HepG2 (cell line): ENCODE results near the gene FTSJ1. TPM values are rescaled to one million over a fixed set of nuclear protein-coding genes. Genes with fewer than 3 reads are reported as not detected.

Experiments
- ARNTL ChIP-seq: sonication (generic); formaldehyde crosslinking; IDR thresholded peaks from 2 replicates; pipeline ENCODE4 v1.4.0; 2020; ENCODE audit warnings: mild to moderate bottlenecking, missing genetic modification reagents
- CC2D1A ChIP-seq: sonication (generic); formaldehyde crosslinking; IDR thresholded peaks from 2 replicates; pipeline ENCODE4 v1.8.1; 2023; ENCODE audit warnings: mild to moderate bottlenecking, missing genetic modification reagents
- FIP1L1 ChIP-seq: fragments of 200-400 bp; formaldehyde crosslinking; IDR thresholded peaks from 2 replicates; pipeline ENCODE4 v1.6.1; 2018; ENCODE audit warnings: low read depth, mild to moderate bottlenecking, low read length, moderate library complexity, borderline replicate concordance; ENCODE audit not compliant: insufficient read depth
- GABPA ChIP-seq, 2 experiments: IDR thresholded peaks; 2 replicates each; pipeline ENCODE4 v1.6.1; 2011 to 2016; ENCODE audit warnings: low read depth in 2 of 2, low read length in 1 of 2, missing biosample characterization in 1 of 2, missing genetic modification characterization in 1 of 2
- GATAD1 ChIP-seq: IDR thresholded peaks from 2 replicates; pipeline ENCODE4 v1.6.1; 2016; ENCODE audit warnings: missing genetic modification reagents, missing compliant biosample characterization
- JARID2 ChIP-seq: sonication (generic); formaldehyde crosslinking; IDR thresholded peaks from 2 replicates; pipeline ENCODE4 v1.8.1; 2023; ENCODE audit warnings: missing genetic modification reagents, inconsistent platforms; ENCODE audit not compliant: insufficient replicate concordance
- JUNB ChIP-seq: sonication (generic); formaldehyde crosslinking; IDR thresholded peaks from 2 replicates; pipeline ENCODE4 v1.8.0; 2022; ENCODE audit warnings: missing genetic modification reagents, mild to moderate bottlenecking, borderline replicate concordance
- MAFF ChIP-seq: IDR thresholded peaks from 2 replicates; pipeline ENCODE4 v1.6.1; 2011; ENCODE audit warnings: low read depth, low read length, improper control_type of control experiment
- MAFK ChIP-seq, 2 experiments: IDR thresholded peaks in 1 of 2; conservative IDR thresholded peaks in 1 of 2; 2 replicates each; pipeline ENCODE4 v1.6.1; 2011; ENCODE audit warnings: improper control_type of control experiment in 2 of 2, low read length in 2 of 2
- RAD51 ChIP-seq: fragments of 450-650 bp; IDR thresholded peaks from 2 replicates; pipeline ENCODE4 v1.6.1; 2016; ENCODE audit warnings: borderline replicate concordance
- RARA ChIP-seq: IDR thresholded peaks from 2 replicates; pipeline ENCODE4 v1.6.1; 2016; ENCODE audit warnings: missing genetic modification reagents, missing compliant biosample characterization
- RBM22 ChIP-seq: fragments of 200-400 bp; formaldehyde crosslinking; optimal IDR thresholded peaks from 2 replicates; pipeline ENCODE3; 2017; ENCODE audit warnings: mild to moderate bottlenecking, low read length, moderate library complexity
- SAFB2 ChIP-seq: sonication (generic); formaldehyde crosslinking; IDR thresholded peaks from 2 replicates; pipeline ENCODE4 v1.5.1; 2020; ENCODE audit warnings: missing genetic modification reagents, low read depth, mild to moderate bottlenecking, borderline replicate concordance
- SMARCE1 ChIP-seq: fragments of 450-650 bp; IDR thresholded peaks from 2 replicates; pipeline ENCODE4 v1.6.1; 2017; ENCODE audit warnings: borderline replicate concordance
- SOX6 ChIP-seq, 2 experiments: fragments of 450-650 bp in 1 of 2; sonication (generic) in 1 of 2; formaldehyde crosslinking in 1 of 2; IDR thresholded peaks; 2 replicates each; pipeline versions ENCODE4 v1.4.0 to v1.6.1; 2017 to 2020; ENCODE audit warnings: antibody characterized with exemption in 1 of 2, mild to moderate bottlenecking in 1 of 2, missing genetic modification reagents in 1 of 2
- SYNCRIP ChIP-seq: fragments of 200-400 bp; formaldehyde crosslinking; IDR thresholded peaks from 2 replicates; pipeline ENCODE4 v1.6.1; 2018; ENCODE audit warnings: mild to moderate bottlenecking, low read depth, low read length; ENCODE audit not compliant: insufficient read depth
- TSC22D2 ChIP-seq: sonication (generic); formaldehyde crosslinking; IDR thresholded peaks from 2 replicates; pipeline ENCODE4 v1.5.1; 2020; ENCODE audit warnings: missing genetic modification reagents, mild to moderate bottlenecking, borderline replicate concordance
- ZNF232 ChIP-seq: sonication (generic); formaldehyde crosslinking; IDR thresholded peaks from 2 replicates; pipeline ENCODE4 v1.4.0; 2020; ENCODE audit warnings: missing genetic modification reagents, borderline replicate concordance
- ZNF333 ChIP-seq: sonication (generic); formaldehyde crosslinking; IDR thresholded peaks from 2 replicates; pipeline ENCODE4 v1.4.0; 2020; ENCODE audit warnings: mild to moderate bottlenecking, missing genetic modification reagents, borderline replicate concordance
- ZNF441 ChIP-seq: sonication (generic); formaldehyde crosslinking; IDR thresholded peaks from 2 replicates; pipeline ENCODE4 v1.7.0; 2021; ENCODE audit warnings: missing genetic modification reagents, borderline replicate concordance
- ZNF556 ChIP-seq: sonication (generic); formaldehyde crosslinking; IDR thresholded peaks from 2 replicates; pipeline ENCODE4 v1.4.0; 2020; ENCODE audit warnings: mild to moderate bottlenecking, missing genetic modification reagents, borderline replicate concordance
- ZNF567 ChIP-seq: sonication (generic); formaldehyde crosslinking; IDR thresholded peaks from 2 replicates; pipeline ENCODE4 v1.8.1; 2023; ENCODE audit warnings: mild to moderate bottlenecking, missing genetic modification reagents, borderline replicate concordance
- ZNF672 ChIP-seq: sonication (generic); formaldehyde crosslinking; IDR thresholded peaks from 2 replicates; pipeline ENCODE4 v1.8.1; 2022; ENCODE audit warnings: missing genetic modification reagents
- ZNF720 ChIP-seq: sonication (generic); formaldehyde crosslinking; IDR thresholded peaks from 2 replicates; pipeline ENCODE4 v1.4.0; 2020; ENCODE audit warnings: missing genetic modification reagents
- polyA plus RNA-seq, 8 experiments: library from polyadenylated mRNA; depleted of rRNA in 3 of 8; stranded (reverse) in 7 of 8; unstranded in 1 of 8; fragments of >200 nt; fragmentation: Illumina TruSeq in 4 of 8; extraction: Trizol in 4 of 8; gene quantifications; 2 replicates each; pipeline versions ENCODE4 v1.2.1 to v1.2.3, GENCODE V29; 2011 to 2016; ENCODE audit warnings: low read depth in 4 of 8, missing spikeins in 1 of 8, mixed read lengths in 1 of 8; ENCODE audit not compliant: insufficient read depth in 1 of 8
- total RNA-seq, 5 experiments: library from RNA; depleted of rRNA; stranded (reverse); fragments of >200 nt; fragmentation: Illumina TruSeq; extraction: Trizol; gene quantifications; 2 replicates each; pipeline ENCODE4 v1.2.3, GENCODE V29; 2016; ENCODE audit warnings: low read depth in 1 of 5
- TF ChIP-seq, protein P1 (sequence below): sonication (generic); formaldehyde crosslinking; conservative IDR thresholded peaks from 2 replicates; pipeline ENCODE4 v1.8.1; 2023; ENCODE audit warnings: missing genetic modification reagents
- TF ChIP-seq, protein P2 (sequence below): sonication (generic); formaldehyde crosslinking; IDR thresholded peaks from 2 replicates; pipeline ENCODE4 v1.4.0; 2020; ENCODE audit warnings: mild to moderate bottlenecking, missing genetic modification reagents
- TF ChIP-seq, protein P3 (sequence below): sonication (generic); formaldehyde crosslinking; IDR thresholded peaks from 2 replicates; pipeline ENCODE4 v1.4.0; 2020; ENCODE audit warnings: missing genetic modification reagents

The FTSJ1 gene
- total and polyA plus RNA-seq, 2 of the 13 experiments (the other 11 are each of a cell fraction or from before 2014, with no cell fraction given), result 30.3 to 37.9 TPM

DNA sequence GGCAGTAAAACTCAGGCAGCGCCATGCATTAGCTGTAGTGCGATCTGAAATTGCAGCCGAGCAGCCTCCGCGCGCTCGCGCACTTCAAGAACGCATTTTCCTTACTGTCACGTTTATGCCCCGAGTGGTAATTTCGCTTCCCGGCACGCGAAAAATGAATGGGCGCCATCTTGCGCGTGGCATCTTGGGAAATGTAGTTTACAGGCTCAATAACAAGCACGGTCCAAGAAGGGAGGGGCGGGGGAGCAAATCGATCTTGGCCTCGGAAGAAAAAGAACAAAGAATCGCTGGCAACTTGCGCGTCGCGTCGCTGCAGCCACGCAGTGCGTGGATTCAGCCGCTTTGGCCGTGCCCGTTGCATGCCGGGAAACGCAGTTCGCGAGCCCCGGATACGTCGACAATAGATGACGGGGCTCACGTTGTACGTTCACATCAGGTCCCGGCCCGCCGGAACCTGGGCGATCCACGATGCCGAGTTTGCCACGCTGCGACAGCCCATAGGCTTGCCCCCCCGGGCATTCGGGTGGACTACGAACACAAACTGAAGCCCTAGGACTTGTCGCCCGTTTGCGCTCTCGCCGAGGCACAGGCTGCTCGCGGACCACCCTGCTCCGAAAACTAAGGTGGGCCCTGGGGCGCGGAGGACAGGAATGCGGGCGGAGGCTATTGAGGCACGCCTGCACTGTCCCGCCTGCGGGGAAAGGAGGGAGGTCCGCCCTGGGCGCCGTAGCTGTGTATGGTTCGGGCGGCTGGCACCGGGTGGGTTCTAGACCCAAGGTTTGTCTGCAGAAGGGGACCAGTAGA is at the start of gene FTSJ1 (continued):
- TF ChIP-seq, protein P1, sequence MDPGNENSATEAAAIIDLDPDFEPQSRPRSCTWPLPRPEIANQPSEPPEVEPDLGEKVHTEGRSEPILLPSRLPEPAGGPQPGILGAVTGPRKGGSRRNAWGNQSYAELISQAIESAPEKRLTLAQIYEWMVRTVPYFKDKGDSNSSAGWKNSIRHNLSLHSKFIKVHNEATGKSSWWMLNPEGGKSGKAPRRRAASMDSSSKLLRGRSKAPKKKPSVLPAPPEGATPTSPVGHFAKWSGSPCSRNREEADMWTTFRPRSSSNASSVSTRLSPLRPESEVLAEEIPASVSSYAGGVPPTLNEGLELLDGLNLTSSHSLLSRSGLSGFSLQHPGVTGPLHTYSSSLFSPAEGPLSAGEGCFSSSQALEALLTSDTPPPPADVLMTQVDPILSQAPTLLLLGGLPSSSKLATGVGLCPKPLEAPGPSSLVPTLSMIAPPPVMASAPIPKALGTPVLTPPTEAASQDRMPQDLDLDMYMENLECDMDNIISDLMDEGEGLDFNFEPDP (CRISPR knock-in tag), result no peak
- no peak for TF ChIP-seq CC2D1A
- no peak for TF ChIP-seq JUNB
- TF ChIP-seq RBM22, result no peak
- no peak for TF ChIP-seq JARID2
- TF ChIP-seq GABPA (IDR thresholded peaks at IDR 0.05; ENCODE audit: low read depth, low read length), result no peak
- TF ChIP-seq GABPA (CRISPR knock-in tag; IDR thresholded peaks at IDR 0.05; ENCODE audit: low read depth), result peak; percentile 59
- TF ChIP-seq SOX6 (IDR thresholded peaks at IDR 0.05), result no peak
- peak; percentile 77 for TF ChIP-seq SOX6 (CRISPR knock-in tag; IDR thresholded peaks at IDR 0.05)
- no peak for TF ChIP-seq SMARCE1
- TF ChIP-seq MAFK (conservative IDR thresholded peaks at IDR 0.05 in 1 of 2, IDR thresholded peaks at IDR 0.05 in 1 of 2; ENCODE audit: low read length in 2 of 2), result no peak
- no peak for TF ChIP-seq ZNF720 (CRISPR knock-in tag)
- no peak for TF ChIP-seq ZNF441 (CRISPR knock-in tag)
- TF ChIP-seq, protein P2, sequence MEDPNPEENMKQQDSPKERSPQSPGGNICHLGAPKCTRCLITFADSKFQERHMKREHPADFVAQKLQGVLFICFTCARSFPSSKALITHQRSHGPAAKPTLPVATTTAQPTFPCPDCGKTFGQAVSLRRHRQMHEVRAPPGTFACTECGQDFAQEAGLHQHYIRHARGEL (CRISPR knock-in tag), result no peak
- no peak for TF ChIP-seq ARNTL (CRISPR knock-in tag)
- no peak for TF ChIP-seq MAFF
- TF ChIP-seq GATAD1, result peak; percentile 85
- TF ChIP-seq ZNF333 (CRISPR knock-in tag), result no peak
- TF ChIP-seq ZNF232 (CRISPR knock-in tag), result no peak
- 0 out of 2 replicates have a peak, but pooled peaks have one; percentile 48 for TF ChIP-seq ZNF556
- no peak for TF ChIP-seq RAD51
- no peak for TF ChIP-seq TSC22D2 (CRISPR knock-in tag)
- TF ChIP-seq SAFB2 (CRISPR knock-in tag), result no peak
- TF ChIP-seq SYNCRIP, result no peak
- no peak for TF ChIP-seq ZNF567 (CRISPR knock-in tag)
- TF ChIP-seq, protein P3, sequence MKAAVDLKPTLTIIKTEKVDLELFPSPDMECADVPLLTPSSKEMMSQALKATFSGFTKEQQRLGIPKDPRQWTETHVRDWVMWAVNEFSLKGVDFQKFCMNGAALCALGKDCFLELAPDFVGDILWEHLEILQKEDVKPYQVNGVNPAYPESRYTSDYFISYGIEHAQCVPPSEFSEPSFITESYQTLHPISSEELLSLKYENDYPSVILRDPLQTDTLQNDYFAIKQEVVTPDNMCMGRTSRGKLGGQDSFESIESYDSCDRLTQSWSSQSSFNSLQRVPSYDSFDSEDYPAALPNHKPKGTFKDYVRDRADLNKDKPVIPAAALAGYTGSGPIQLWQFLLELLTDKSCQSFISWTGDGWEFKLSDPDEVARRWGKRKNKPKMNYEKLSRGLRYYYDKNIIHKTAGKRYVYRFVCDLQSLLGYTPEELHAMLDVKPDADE (CRISPR knock-in tag), result no peak
- TF ChIP-seq ZNF672, result no peak
- TF ChIP-seq FIP1L1, result no peak
- no peak for TF ChIP-seq RARA (CRISPR knock-in tag)
